ENCODE results near the gene GABRE. TPM values are rescaled to one million over a fixed set of nuclear protein-coding genes. Genes with fewer than 3 reads are reported as not detected.

Gene GABRE
- total RNA-seq, 1 experiment from 2014 or later, result not detected

DNA sequence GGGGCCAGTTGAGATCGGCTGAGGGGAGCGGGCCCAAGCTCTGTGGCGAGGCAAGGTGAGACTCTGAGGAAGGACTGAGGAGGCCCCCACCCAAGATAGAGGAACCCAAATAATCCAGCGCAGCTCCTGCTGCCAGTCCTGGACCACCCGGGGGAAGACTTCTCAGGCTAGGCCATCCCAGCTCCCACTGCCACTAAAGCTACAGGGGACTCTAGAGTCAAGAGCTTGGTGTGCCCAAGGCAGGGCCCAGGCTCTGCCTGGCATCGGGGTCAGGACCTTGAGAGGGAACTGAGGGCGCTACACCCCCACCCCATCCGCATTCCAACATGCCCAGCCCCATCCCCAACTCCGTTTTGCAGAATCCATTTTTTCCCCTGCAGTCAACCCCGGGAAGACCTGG is 53.2 kb downstream of the GABRE start:
- POLR2A ChIA-PET (ENCODE audit: low non-redundant PET), result no interaction called here
- TF ChIP-seq, protein P1, sequence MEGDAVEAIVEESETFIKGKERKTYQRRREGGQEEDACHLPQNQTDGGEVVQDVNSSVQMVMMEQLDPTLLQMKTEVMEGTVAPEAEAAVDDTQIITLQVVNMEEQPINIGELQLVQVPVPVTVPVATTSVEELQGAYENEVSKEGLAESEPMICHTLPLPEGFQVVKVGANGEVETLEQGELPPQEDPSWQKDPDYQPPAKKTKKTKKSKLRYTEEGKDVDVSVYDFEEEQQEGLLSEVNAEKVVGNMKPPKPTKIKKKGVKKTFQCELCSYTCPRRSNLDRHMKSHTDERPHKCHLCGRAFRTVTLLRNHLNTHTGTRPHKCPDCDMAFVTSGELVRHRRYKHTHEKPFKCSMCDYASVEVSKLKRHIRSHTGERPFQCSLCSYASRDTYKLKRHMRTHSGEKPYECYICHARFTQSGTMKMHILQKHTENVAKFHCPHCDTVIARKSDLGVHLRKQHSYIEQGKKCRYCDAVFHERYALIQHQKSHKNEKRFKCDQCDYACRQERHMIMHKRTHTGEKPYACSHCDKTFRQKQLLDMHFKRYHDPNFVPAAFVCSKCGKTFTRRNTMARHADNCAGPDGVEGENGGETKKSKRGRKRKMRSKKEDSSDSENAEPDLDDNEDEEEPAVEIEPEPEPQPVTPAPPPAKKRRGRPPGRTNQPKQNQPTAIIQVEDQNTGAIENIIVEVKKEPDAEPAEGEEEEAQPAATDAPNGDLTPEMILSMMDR (conservative IDR thresholded peaks at IDR 0.05; ENCODE audit: low read depth, low read length), result no peak
- no peak for TF ChIP-seq EZH2 (IDR thresholded peaks at IDR 0.05; ENCODE audit: borderline replicate concordance, low read depth, low read length, poor library complexity, severe bottlenecking)
- no peak overlapping the region for H3K27ac ChIP-seq (ENCODE audit: low read depth, low read length, poor library complexity, severe bottlenecking)
- DNase-seq (ENCODE audit: low spot score), result no peak
- H3K4me1 ChIP-seq (ENCODE audit: insufficient read depth, low read length, poor library complexity, severe bottlenecking), result no peaks in the 10 kb centered on the region
- H3K4me3 ChIP-seq (ENCODE audit: low read depth, low read length, poor library complexity, severe bottlenecking), result no peak overlapping the region
- no TSS peak for BruUV-seq (replicated peaks)
- H3K27me3 ChIP-seq (replicated peaks; ENCODE audit: insufficient read depth, low read depth, low read length, poor library complexity), result no peaks in the 10 kb centered on the region
- CTCF ChIA-PET, result no interaction called here
- H3K36me3 ChIP-seq (ENCODE audit: insufficient read depth, low read length, poor library complexity, severe bottlenecking), result no peaks in the 10 kb centered on the region
- H3K9me3 ChIP-seq (ENCODE audit: low read depth, low read length, poor library complexity, severe bottlenecking), result no peaks in the 10 kb centered on the region
- intact Hi-C loops (cut with micrococcal nuclease; ENCODE audit: unreplicated experiment), result no loop called here

DNA sequence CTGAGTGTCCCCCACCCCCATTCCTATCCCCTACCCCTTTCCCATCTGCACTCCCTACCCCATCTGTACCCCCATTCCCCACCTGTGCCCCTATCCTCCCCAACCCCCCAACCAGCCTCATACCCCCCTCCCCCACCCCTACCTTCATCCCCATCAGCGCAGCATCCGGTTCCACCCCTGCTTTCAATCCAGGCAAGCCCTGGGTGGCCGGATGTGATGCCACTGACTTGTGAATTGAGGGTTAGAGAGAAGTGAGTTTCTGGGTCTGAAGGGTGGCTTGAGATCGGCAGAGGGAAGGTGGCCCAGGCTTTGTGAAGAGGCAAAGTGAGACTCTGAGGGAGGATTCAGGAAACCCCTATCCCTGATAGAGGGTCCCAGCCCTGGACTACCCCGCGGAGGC is 53.9 kb downstream of the GABRE start:
- BruUV-seq (replicated peaks), result no TSS peak
- Histone ChIP-seq H3K4me3 (ENCODE audit: low read depth, low read length, poor library complexity, severe bottlenecking) (no peak overlapping the region), H3K4me1 (ENCODE audit: insufficient read depth, low read length, poor library complexity, severe bottlenecking) (no peaks in the 10 kb centered on the region), H3K27ac (ENCODE audit: low read depth, low read length, poor library complexity, severe bottlenecking) (no peak overlapping the region), H3K9me3 (ENCODE audit: low read depth, low read length, poor library complexity, severe bottlenecking) (no peaks in the 10 kb centered on the region), H3K27me3 (replicated peaks; ENCODE audit: insufficient read depth, low read depth, low read length, poor library complexity) (no peaks in the 10 kb centered on the region), H3K36me3 (ENCODE audit: insufficient read depth, low read length, poor library complexity, severe bottlenecking) (no peaks in the 10 kb centered on the region)
- TF ChIP-seq, protein P1 (conservative IDR thresholded peaks at IDR 0.05; ENCODE audit: low read depth, low read length), result no peak
- no peak for TF ChIP-seq EZH2 (IDR thresholded peaks at IDR 0.05; ENCODE audit: borderline replicate concordance, low read depth, low read length, poor library complexity, severe bottlenecking)
- ChIA-PET CTCF (no interaction called here), POLR2A (ENCODE audit: low non-redundant PET) (no interaction called here)
- intact Hi-C loops (cut with micrococcal nuclease; ENCODE audit: unreplicated experiment), result no loop called here
- DNase-seq (ENCODE audit: low spot score), result no peak

DNA sequence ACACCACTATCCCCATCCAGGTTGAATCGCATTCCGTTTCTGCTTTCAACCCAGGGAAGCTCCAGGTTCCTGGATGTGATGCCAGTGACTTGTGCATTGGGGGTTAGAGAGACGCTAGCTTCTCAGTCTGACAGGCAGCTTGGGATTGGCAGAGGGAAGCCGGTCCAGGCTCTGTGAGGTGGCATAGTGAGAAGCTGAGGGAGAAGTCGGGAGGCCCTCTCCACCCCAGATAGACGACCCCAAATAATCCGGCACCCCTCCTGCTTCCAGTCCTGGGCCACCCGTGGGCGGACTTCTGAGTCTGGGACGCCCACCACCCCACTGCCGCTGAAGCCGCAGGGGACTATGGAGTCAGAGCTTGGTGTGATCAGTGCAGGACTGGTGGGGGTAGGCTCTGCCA is 54.4 kb downstream of the GABRE start:
- CTCF ChIA-PET, result no interaction called here
- BruUV-seq (replicated peaks), result no TSS peak

More for the DNA sequence above, 54.4 kb downstream of the GABRE start:
- H3K4me3 ChIP-seq (ENCODE audit: low read depth, low read length, poor library complexity, severe bottlenecking), result no peak overlapping the region
- H3K4me1 ChIP-seq (ENCODE audit: insufficient read depth, low read length, poor library complexity, severe bottlenecking), result no peaks in the 10 kb centered on the region
- intact Hi-C loops (cut with micrococcal nuclease; ENCODE audit: unreplicated experiment), result no loop called here
- H3K27me3 ChIP-seq (replicated peaks; ENCODE audit: insufficient read depth, low read depth, low read length, poor library complexity), result no peaks in the 10 kb centered on the region
- POLR2A ChIA-PET (ENCODE audit: low non-redundant PET), result no interaction called here
- no peaks in the 10 kb centered on the region for H3K36me3 ChIP-seq (ENCODE audit: insufficient read depth, low read length, poor library complexity, severe bottlenecking)
- no peak for DNase-seq (ENCODE audit: low spot score)
- H3K9me3 ChIP-seq (ENCODE audit: low read depth, low read length, poor library complexity, severe bottlenecking), result no peaks in the 10 kb centered on the region
- no peak overlapping the region for H3K27ac ChIP-seq (ENCODE audit: low read depth, low read length, poor library complexity, severe bottlenecking)
- TF ChIP-seq EZH2 (IDR thresholded peaks at IDR 0.05; ENCODE audit: borderline replicate concordance, low read depth, low read length, poor library complexity, severe bottlenecking), result no peak
- TF ChIP-seq, protein P1 (conservative IDR thresholded peaks at IDR 0.05; ENCODE audit: low read depth, low read length), result no peak

All from A673 (cell line).